ENCODE data around the gene NLRP1. TPM values are rescaled to one million over a fixed set of nuclear protein-coding genes. Genes with fewer than 3 reads are reported as not detected.

Gene NLRP1
- total RNA-seq, 1 donor from 2014 or later, result 29.3 TPM

DNA sequence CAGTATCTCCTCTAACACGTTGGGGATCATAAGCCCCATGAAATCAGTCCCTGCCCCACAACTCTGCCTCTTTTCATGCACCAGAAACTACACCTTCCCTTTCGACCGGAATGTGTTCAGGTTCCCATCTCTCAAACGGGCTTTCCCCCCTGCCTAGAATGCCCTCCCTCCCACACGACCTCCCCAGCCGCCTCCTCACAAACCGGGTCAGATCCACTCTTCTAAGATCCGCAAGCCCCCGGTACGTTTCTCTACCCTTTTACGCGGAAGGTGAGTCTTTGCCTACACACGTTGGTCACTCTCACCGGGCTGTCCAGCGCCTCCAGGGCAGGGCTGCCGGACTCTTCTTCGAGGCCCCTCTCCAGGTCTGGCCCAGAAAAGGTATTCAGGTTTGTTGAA is 116.2 kb downstream of the NLRP1 start:
- H3F3A ChIP-seq (ENCODE audit: low read depth), result peaks cover 36% of the 10 kb centered on the region
- H2AFZ ChIP-seq (replicated peaks), result peak overlapping the region; percentile 61
- H3K79me2 ChIP-seq (ENCODE audit: low read depth), result peaks cover 55% of the 10 kb centered on the region
- peak overlapping the region; percentile 81 for H3K4me2 ChIP-seq
- H3K9me3 ChIP-seq (ENCODE audit: low read depth), result no peaks in the 10 kb centered on the region
- no peaks in the 10 kb centered on the region for H3K27me3 ChIP-seq
- no peak for TF ChIP-seq EZH2 (IDR thresholded peaks at IDR 0.05)
- TF ChIP-seq, protein P1, sequence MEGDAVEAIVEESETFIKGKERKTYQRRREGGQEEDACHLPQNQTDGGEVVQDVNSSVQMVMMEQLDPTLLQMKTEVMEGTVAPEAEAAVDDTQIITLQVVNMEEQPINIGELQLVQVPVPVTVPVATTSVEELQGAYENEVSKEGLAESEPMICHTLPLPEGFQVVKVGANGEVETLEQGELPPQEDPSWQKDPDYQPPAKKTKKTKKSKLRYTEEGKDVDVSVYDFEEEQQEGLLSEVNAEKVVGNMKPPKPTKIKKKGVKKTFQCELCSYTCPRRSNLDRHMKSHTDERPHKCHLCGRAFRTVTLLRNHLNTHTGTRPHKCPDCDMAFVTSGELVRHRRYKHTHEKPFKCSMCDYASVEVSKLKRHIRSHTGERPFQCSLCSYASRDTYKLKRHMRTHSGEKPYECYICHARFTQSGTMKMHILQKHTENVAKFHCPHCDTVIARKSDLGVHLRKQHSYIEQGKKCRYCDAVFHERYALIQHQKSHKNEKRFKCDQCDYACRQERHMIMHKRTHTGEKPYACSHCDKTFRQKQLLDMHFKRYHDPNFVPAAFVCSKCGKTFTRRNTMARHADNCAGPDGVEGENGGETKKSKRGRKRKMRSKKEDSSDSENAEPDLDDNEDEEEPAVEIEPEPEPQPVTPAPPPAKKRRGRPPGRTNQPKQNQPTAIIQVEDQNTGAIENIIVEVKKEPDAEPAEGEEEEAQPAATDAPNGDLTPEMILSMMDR (IDR thresholded peaks at IDR 0.05), result no peak
- TF ChIP-seq EZH2phosphoT487 (IDR thresholded peaks at IDR 0.05), result no peak
- peak overlapping the region; percentile 56 for H3K9ac ChIP-seq
- DNase-seq (ENCODE audit: low spot score), result no peak
- no peaks in the 10 kb centered on the region for H3K9me3 Mint-ChIP-seq
- H3K4me1 ChIP-seq, result peaks cover 12% of the 10 kb centered on the region
- H3K4me3 Mint-ChIP-seq, result peak overlapping the region; percentile 91
- H3K27me3 Mint-ChIP-seq (ENCODE audit: insufficient read depth, low read depth), result peaks cover 6% of the 10 kb centered on the region
- peak overlapping the region; percentile 79 for H3K27ac ChIP-seq
- no peaks in the 10 kb centered on the region for H3K36me3 Mint-ChIP-seq
- peaks cover 21% of the 10 kb centered on the region for H3K4me1 Mint-ChIP-seq
- H3K27ac Mint-ChIP-seq, result no peak overlapping the region
- H3K36me3 ChIP-seq, result no peaks in the 10 kb centered on the region
- peaks cover 22% of the 10 kb centered on the region for H4K20me1 ChIP-seq (ENCODE audit: low read depth)
- peak overlapping the region; percentile 88 for H3K4me3 ChIP-seq

DNA sequence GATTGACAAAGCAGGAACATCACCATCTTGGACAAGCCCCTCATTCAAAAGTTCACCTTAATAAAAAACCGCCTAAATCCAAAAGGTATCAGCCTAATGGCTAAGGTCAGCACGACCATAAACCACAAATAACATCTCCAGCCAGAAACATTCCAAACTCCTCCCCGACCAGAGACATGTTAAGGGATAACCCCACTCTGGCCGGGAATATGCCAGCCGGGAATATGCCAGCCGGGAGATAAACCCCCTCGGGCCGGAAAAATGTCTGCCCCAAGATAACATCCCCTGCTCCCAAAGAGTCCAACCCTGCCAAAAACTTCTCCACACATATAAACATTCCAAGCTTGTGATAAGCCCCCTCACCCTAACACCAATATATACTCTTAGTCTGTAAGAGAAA is 116.9 kb downstream of the NLRP1 start:
- peaks cover 29% of the 10 kb centered on the region for H3F3A ChIP-seq (ENCODE audit: low read depth)
- Mint-ChIP-seq H3K9me3 (no peaks in the 10 kb centered on the region), H3K4me1 (peaks cover 21% of the 10 kb centered on the region), H3K4me3 (peak overlapping the region; percentile 91), H3K36me3 (no peaks in the 10 kb centered on the region), H3K27ac (peak overlapping the region; percentile 2), H3K27me3 (ENCODE audit: insufficient read depth, low read depth) (peaks cover 6% of the 10 kb centered on the region)
- peak overlapping the region; percentile 81 for H3K4me2 ChIP-seq
- no peak overlapping the region for H3K27ac ChIP-seq
- peak; percentile 11 for DNase-seq (ENCODE audit: low spot score)
- peaks cover 22% of the 10 kb centered on the region for H4K20me1 ChIP-seq (ENCODE audit: low read depth)
- H3K4me1 ChIP-seq, result peaks cover 12% of the 10 kb centered on the region
- H3K79me2 ChIP-seq (ENCODE audit: low read depth), result peaks cover 62% of the 10 kb centered on the region
- no peaks in the 10 kb centered on the region for H3K36me3 ChIP-seq
- no peak overlapping the region for H2AFZ ChIP-seq (replicated peaks)
- peak overlapping the region; percentile 56 for H3K9ac ChIP-seq
- TF ChIP-seq EZH2phosphoT487 (IDR thresholded peaks at IDR 0.05) (no peak), EZH2 (IDR thresholded peaks at IDR 0.05) (no peak)
- TF ChIP-seq, protein P1 (IDR thresholded peaks at IDR 0.05), result no peak
- H3K27me3 ChIP-seq, result no peaks in the 10 kb centered on the region
- peak overlapping the region; percentile 88 for H3K4me3 ChIP-seq
- no peaks in the 10 kb centered on the region for H3K9me3 ChIP-seq (ENCODE audit: low read depth)

GRCh38 chr17:5466295-5466694 is 118.0 kb downstream of the NLRP1 start:
- H3K36me3 ChIP-seq, result no peaks in the 10 kb centered on the region
- H3K9ac ChIP-seq, result peak overlapping the region; percentile 56
- H3K27me3 Mint-ChIP-seq (ENCODE audit: insufficient read depth, low read depth), result peaks cover 6% of the 10 kb centered on the region
- peak overlapping the region; percentile 88 for H3K4me3 ChIP-seq
- H3K4me1 ChIP-seq, result peaks cover 12% of the 10 kb centered on the region
- peak overlapping the region; percentile 81 for H3K4me2 ChIP-seq
- H3K27ac Mint-ChIP-seq, result no peak overlapping the region
- no peak overlapping the region for H2AFZ ChIP-seq (replicated peaks)
- peaks cover 23% of the 10 kb centered on the region for H3F3A ChIP-seq (ENCODE audit: low read depth)
- no peak for TF ChIP-seq EZH2 (IDR thresholded peaks at IDR 0.05)
- TF ChIP-seq EZH2phosphoT487 (IDR thresholded peaks at IDR 0.05), result no peak
- H3K27ac ChIP-seq, result no peak overlapping the region
- H3K4me1 Mint-ChIP-seq, result peaks cover 21% of the 10 kb centered on the region
- peaks cover 22% of the 10 kb centered on the region for H4K20me1 ChIP-seq (ENCODE audit: low read depth)
- peak overlapping the region; percentile 91 for H3K4me3 Mint-ChIP-seq
- no peak for DNase-seq (ENCODE audit: low spot score)
- H3K9me3 Mint-ChIP-seq, result no peaks in the 10 kb centered on the region
- peaks cover 70% of the 10 kb centered on the region for H3K79me2 ChIP-seq (ENCODE audit: low read depth)
- H3K36me3 Mint-ChIP-seq, result no peaks in the 10 kb centered on the region
- H3K27me3 ChIP-seq, result no peaks in the 10 kb centered on the region
- H3K9me3 ChIP-seq (ENCODE audit: low read depth), result no peaks in the 10 kb centered on the region

DNA sequence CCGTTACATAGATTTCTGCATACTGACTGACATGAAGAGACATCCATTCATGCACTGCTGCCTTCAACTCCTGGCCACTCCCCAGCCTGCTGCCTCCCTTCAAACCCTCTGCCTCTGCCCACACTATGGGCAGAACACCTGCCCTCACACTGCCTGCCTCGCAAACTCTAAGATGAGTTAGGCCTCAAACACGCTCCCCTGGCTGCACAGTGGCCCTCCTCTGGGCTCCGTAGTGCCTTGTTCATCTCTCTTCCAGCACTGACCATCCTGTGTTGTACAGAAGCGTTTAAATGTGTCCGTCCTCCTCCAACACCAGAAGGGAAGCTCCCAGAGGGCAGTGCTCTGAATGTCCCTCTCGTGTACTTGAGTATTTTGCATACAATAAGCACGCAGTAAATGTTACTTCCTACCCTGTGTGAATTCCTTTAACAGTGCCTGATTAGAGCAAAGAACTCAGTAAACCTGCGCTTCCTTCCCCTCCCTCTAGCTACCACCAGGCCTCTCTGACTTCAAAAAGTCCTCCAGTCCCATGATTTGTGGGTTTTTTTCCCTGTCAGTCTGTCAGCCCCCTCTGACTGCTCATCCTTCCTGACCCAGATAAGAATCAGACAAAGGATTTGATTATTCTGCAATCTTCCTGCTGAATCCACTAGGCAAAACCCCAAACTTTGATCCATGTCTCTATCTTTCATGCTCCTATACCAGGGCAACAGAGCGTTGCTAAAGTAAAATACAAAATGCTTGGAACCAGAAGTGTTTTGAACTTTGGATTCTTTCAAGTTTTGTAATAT is 119.4 kb downstream of the NLRP1 start:
- Histone ChIP-seq H3F3A (ENCODE audit: low read depth) (peaks cover 11% of the 10 kb centered on the region), H3K4me2 (no peak overlapping the region), H2AFZ (replicated peaks) (no peak overlapping the region), H3K27me3 (no peaks in the 10 kb centered on the region), H3K36me3 (no peaks in the 10 kb centered on the region), H4K20me1 (ENCODE audit: low read depth) (peaks cover 22% of the 10 kb centered on the region), H3K9ac (no peak overlapping the region), H3K4me1 (peaks cover 12% of the 10 kb centered on the region), H3K4me3 (no peak overlapping the region), H3K79me2 (ENCODE audit: low read depth) (peaks cover 70% of the 10 kb centered on the region), H3K9me3 (ENCODE audit: low read depth) (no peaks in the 10 kb centered on the region), H3K27ac (no peak overlapping the region)
- peaks cover 6% of the 10 kb centered on the region for H3K27me3 Mint-ChIP-seq (ENCODE audit: insufficient read depth, low read depth)
- H3K27ac Mint-ChIP-seq, result peak overlapping the region; percentile 24
- no peaks in the 10 kb centered on the region for H3K9me3 Mint-ChIP-seq
- no peak for DNase-seq (ENCODE audit: low spot score)
- H3K36me3 Mint-ChIP-seq, result peaks cover 4% of the 10 kb centered on the region
- TF ChIP-seq EZH2phosphoT487 (IDR thresholded peaks at IDR 0.05) (no peak), EZH2 (IDR thresholded peaks at IDR 0.05) (no peak)
- TF ChIP-seq, protein P1 (IDR thresholded peaks at IDR 0.05), result no peak
- peaks cover 21% of the 10 kb centered on the region for H3K4me1 Mint-ChIP-seq
- H3K4me3 Mint-ChIP-seq, result no peak overlapping the region

Data from neural progenitor cell (in vitro differentiated cells).